RCC 7860 (cell line): ENCODE results near the gene DOCK10.
"Not testable (repeated sequence)": the region's sequence is repeated elsewhere in the genome, so short reads cannot be mapped to it uniquely, and the experiment has no call there.

ENCODE experiments used
- DNase-seq: peaks from one replicate; pipeline ENCODE4 v3.0.0-alpha.2; 2015; ENCODE audit warnings: low spot score
- FAIRE-seq: peaks from 2 replicates; lab custom pipeline; 2012; peaks lifted over from hg19 to GRCh38; lab: Jason Lieb, UNC

The DOCK10 gene

GRCh38 chr2:224925061-224925809 is 117.0 kb downstream of the DOCK10 start:
- DNase-seq (no peak), FAIRE-seq (no peak)

GRCh38 chr2:224924631-224925030 is 117.6 kb downstream of the DOCK10 start:
- FAIRE-seq (no peak), DNase-seq (no peak)

GRCh38 chr2:224922142-224922727 is 120.0 kb downstream of the DOCK10 start:
- FAIRE-seq (no peak), DNase-seq (no peak)

- no peak for FAIRE-seq
- no peak for DNase-seq
These were observed 122.7 kb downstream of the DOCK10 start for GRCh38 chr2:224919472-224920110.

GRCh38 chr2:224918626-224919471 is 123.4 kb downstream of the DOCK10 start:
- DNase-seq, result no peak
- no peak for FAIRE-seq

GRCh38 chr2:224917246-224917645 is 125.0 kb downstream of the DOCK10 start:
- FAIRE-seq, DNase-seq: not testable (repeated sequence)

- DNase-seq (no peak), FAIRE-seq (no peak)
These were observed 127.1 kb downstream of the DOCK10 start for GRCh38 chr2:224915136-224915535.

GRCh38 chr2:224910574-224910925 is 131.7 kb downstream of the DOCK10 start:
- no peak for DNase-seq
- no peak for FAIRE-seq

GRCh38 chr2:224909885-224910573 is 132.2 kb downstream of the DOCK10 start:
- FAIRE-seq (no peak), DNase-seq (peak; percentile 22)

- DNase-seq, result no peak
- FAIRE-seq, result no peak
These were observed 133.4 kb downstream of the DOCK10 start for GRCh38 chr2:224908818-224909217.

GRCh38 chr2:224904381-224904780 is 137.9 kb downstream of the DOCK10 start:
- DNase-seq, result no peak
- FAIRE-seq, result peak; percentile 65

GRCh38 chr2:224903621-224904020 is 138.6 kb downstream of the DOCK10 start:
- peak; percentile 21 for FAIRE-seq
- DNase-seq, result no peak

GRCh38 chr2:224901121-224901676 is 141.1 kb downstream of the DOCK10 start:
- FAIRE-seq (no peak), DNase-seq (no peak)

GRCh38 chr2:224895377-224895776 is 146.9 kb downstream of the DOCK10 start:
- no peak for FAIRE-seq

GRCh38 chr2:224894356-224894755 is 147.9 kb downstream of the DOCK10 start:
- no peak for FAIRE-seq
- DNase-seq, result no peak

More at GRCh38 chr2:224895377-224895776, 146.9 kb downstream of the DOCK10 start:
- DNase-seq, result no peak

- DNase-seq (no peak), FAIRE-seq (no peak)
These were observed 148.4 kb downstream of the DOCK10 start for GRCh38 chr2:224893848-224894247.

- no peak for DNase-seq
- no peak for FAIRE-seq
These were observed 149.6 kb downstream of the DOCK10 start for GRCh38 chr2:224892574-224893204.

GRCh38 chr2:224890372-224890771 is 151.9 kb downstream of the DOCK10 start:
- DNase-seq (no peak), FAIRE-seq (no peak)

GRCh38 chr2:224887141-224887540 is 155.1 kb downstream of the DOCK10 start:
- FAIRE-seq, result no peak
- no peak for DNase-seq
